Neural cell (in vitro differentiated cells): ENCODE measurements around the gene PRKG1. TPM values are rescaled to one million over a fixed set of nuclear protein-coding genes. Genes with fewer than 3 reads are reported as not detected.

Experiments
- H2AFZ ChIP-seq: fragments of 200-600, 300-800 bp; sonication (generic), shearing (Covaris generic); 2 replicates; pipeline ENCODE4 v1.6.0; 2014; ENCODE audit warnings: low read depth, mild to moderate bottlenecking, antibody characterized with exemption, low read length, moderate library complexity
- H3F3A ChIP-seq: fragments of 200-600 bp; shearing (Covaris generic); 2 replicates; pipeline ENCODE4 v1.6.1; 2016; ENCODE audit warnings: mild to moderate bottlenecking, moderate library complexity, mixed read lengths, antibody characterized with exemption, low read length; ENCODE audit not compliant: insufficient read depth, poor library complexity, severe bottlenecking
- H3K27ac ChIP-seq: fragments of 200-600, 300-800 bp; sonication (generic), shearing (Covaris generic); 2 replicates; pipeline ENCODE4 v1.5.1; 2014; ENCODE audit warnings: mild to moderate bottlenecking, low read length, moderate library complexity
- H3K27me3 ChIP-seq: fragments of 300-800, 200-600 bp; sonication (generic), shearing (Covaris generic); 2 replicates; pipeline ENCODE4 v1.6.0; 2014; ENCODE audit warnings: mild to moderate bottlenecking, low read depth, low read length, moderate library complexity; ENCODE audit not compliant: insufficient read depth
- H3K36me3 ChIP-seq: fragments of 300-800, 200-600 bp; sonication (generic), shearing (Covaris generic); 2 replicates; pipeline ENCODE4 v1.5.1; 2014; ENCODE audit warnings: mild to moderate bottlenecking, antibody characterized with exemption, low read length, moderate library complexity; ENCODE audit not compliant: insufficient read depth
- H3K4me2 ChIP-seq: fragments of 300-800, 200-600 bp; sonication (generic), shearing (Covaris generic); 2 replicates; pipeline ENCODE4 v1.6.0; 2014; ENCODE audit warnings: mild to moderate bottlenecking, low read length
- H3K4me3 ChIP-seq: fragments of 300-800, 200-600 bp; sonication (generic), shearing (Covaris generic); 2 replicates; pipeline ENCODE4 v1.5.1; 2014; ENCODE audit warnings: mild to moderate bottlenecking, low read length, moderate library complexity
- H3K79me2 ChIP-seq: fragments of 200-600 bp; shearing (Covaris generic); replicated peaks from 2 replicates; pipeline ENCODE4 v1.6.0; 2014; ENCODE audit warnings: mild to moderate bottlenecking, low read length, moderate library complexity; ENCODE audit not compliant: insufficient read depth
- H3K9ac ChIP-seq: fragments of 300-800, 200-600 bp; sonication (generic), shearing (Covaris generic); 2 replicates; pipeline ENCODE4 v1.6.1; 2016; ENCODE audit warnings: mild to moderate bottlenecking, low read length, mixed read lengths
- H3K9me2 ChIP-seq: fragments of 200-600 bp; shearing (Covaris generic); 2 replicates; pipeline ENCODE4 v1.6.1; 2016; ENCODE audit warnings: mild to moderate bottlenecking, low read length, mixed read lengths; ENCODE audit not compliant: insufficient read depth
- H3K9me3 ChIP-seq: fragments of 200-600, 300-800 bp; sonication (generic), shearing (Covaris generic); 2 replicates; pipeline ENCODE4 v1.6.1; 2016; ENCODE audit warnings: mild to moderate bottlenecking, mixed run types, low read length, moderate library complexity, mixed read lengths
- H4K20me1 ChIP-seq: fragments of 200-600 bp; shearing (Covaris generic); 2 replicates; pipeline ENCODE4 v1.6.1; 2016; ENCODE audit warnings: mild to moderate bottlenecking, mixed run types; ENCODE audit not compliant: insufficient read depth
- EP300 ChIP-seq: fragments of 450-650 bp; conservative IDR thresholded peaks from 2 replicates; pipeline ENCODE4 v1.6.1; 2014; ENCODE audit warnings: antibody characterized with exemption, mild to moderate bottlenecking, moderate library complexity; ENCODE audit not compliant: poor library complexity, severe bottlenecking
- EZH2 ChIP-seq: fragments of 200-600, 300-800 bp; shearing (Covaris generic), sonication (generic); IDR thresholded peaks from 2 replicates; pipeline ENCODE4 v1.6.1; 2014; ENCODE audit warnings: antibody characterized with exemption, low read length, borderline replicate concordance, mild to moderate bottlenecking; ENCODE audit not compliant: insufficient read depth, poor library complexity, severe bottlenecking
- MXI1 ChIP-seq: fragments of 450-650 bp; conservative IDR thresholded peaks from 2 replicates; pipeline ENCODE4 v1.6.1; 2014; ENCODE audit warnings: antibody characterized with exemption, mild to moderate bottlenecking; ENCODE audit not compliant: poor library complexity, severe bottlenecking
- POLR2AphosphoS5 ChIP-seq: IDR thresholded peaks from 2 replicates; pipeline ENCODE4 v1.6.1; 2012
- RAD21 ChIP-seq: fragments of 450-650 bp; conservative IDR thresholded peaks from 2 replicates; pipeline ENCODE4 v1.6.1; 2014; ENCODE audit warnings: antibody characterized with exemption, mild to moderate bottlenecking, moderate library complexity
- SMC3 ChIP-seq: fragments of 450-650 bp; conservative IDR thresholded peaks from 2 replicates; pipeline ENCODE4 v1.6.1; 2014; ENCODE audit warnings: antibody characterized with exemption, mild to moderate bottlenecking, moderate library complexity; ENCODE audit not compliant: poor library complexity
- TAF1 ChIP-seq: IDR thresholded peaks from 2 replicates; pipeline ENCODE4 v1.6.1; 2012; ENCODE audit warnings: low read depth
- polyA plus RNA-seq: library from polyadenylated mRNA; depleted of rRNA; stranded (reverse); fragments of >200 nt; gene quantifications from 2 replicates; pipeline ENCODE4 v1.2.3, GENCODE V29; 2014
- TF ChIP-seq, protein P1 (sequence below): fragments of 450-650 bp; IDR thresholded peaks from 2 replicates; pipeline ENCODE4 v1.5.1; 2014; ENCODE audit warnings: antibody characterized with exemption, mild to moderate bottlenecking, moderate library complexity; ENCODE audit not compliant: poor library complexity, severe bottlenecking
- TF ChIP-seq, protein P2 (sequence below): IDR thresholded peaks from 2 replicates; pipeline ENCODE4 v1.6.1; 2012; ENCODE audit warnings: borderline replicate concordance

The PRKG1 gene
- polyA plus RNA-seq, 1 donor from 2014 or later = 2.2 TPM

DNA sequence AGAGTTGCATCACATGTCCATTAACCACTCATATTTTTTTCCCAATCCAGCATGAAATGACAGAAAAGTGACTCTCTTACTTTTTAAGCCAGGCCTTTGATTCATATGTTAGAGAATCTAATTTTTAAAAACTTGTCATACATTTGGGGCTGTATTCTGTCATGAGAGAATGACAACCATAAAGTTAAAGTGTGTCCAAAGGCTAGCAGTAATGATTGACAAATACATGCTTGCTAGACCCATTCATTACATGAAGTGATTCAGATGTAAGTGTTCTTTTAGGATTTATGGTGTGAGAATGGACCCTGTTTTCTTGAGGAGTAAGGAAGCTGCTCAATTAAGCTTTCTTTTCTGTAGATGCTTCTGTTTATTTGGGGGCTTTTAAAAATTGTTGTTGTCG is 549.7 kb downstream of the PRKG1 start:
- Histone ChIP-seq H3F3A (no peaks in the 10 kb centered on the region), H3K4me3 (no peak overlapping the region), H3K36me3 (no peaks in the 10 kb centered on the region), H3K9ac (no peak overlapping the region), H3K27me3 (no peaks in the 10 kb centered on the region), H3K4me2 (no peak overlapping the region), H3K9me2 (no peaks in the 10 kb centered on the region), H3K79me2 (no peaks in the 10 kb centered on the region), H3K27ac (no peak overlapping the region), H2AFZ (no peak overlapping the region), H3K9me3 (no peaks in the 10 kb centered on the region), H4K20me1 (no peaks in the 10 kb centered on the region)
- TF ChIP-seq POLR2AphosphoS5 (no peak), TAF1 (no peak), EZH2 (no peak), EP300 (no peak), MXI1 (no peak), RAD21 (no peak), SMC3 (no peak)
- TF ChIP-seq, protein P1, sequence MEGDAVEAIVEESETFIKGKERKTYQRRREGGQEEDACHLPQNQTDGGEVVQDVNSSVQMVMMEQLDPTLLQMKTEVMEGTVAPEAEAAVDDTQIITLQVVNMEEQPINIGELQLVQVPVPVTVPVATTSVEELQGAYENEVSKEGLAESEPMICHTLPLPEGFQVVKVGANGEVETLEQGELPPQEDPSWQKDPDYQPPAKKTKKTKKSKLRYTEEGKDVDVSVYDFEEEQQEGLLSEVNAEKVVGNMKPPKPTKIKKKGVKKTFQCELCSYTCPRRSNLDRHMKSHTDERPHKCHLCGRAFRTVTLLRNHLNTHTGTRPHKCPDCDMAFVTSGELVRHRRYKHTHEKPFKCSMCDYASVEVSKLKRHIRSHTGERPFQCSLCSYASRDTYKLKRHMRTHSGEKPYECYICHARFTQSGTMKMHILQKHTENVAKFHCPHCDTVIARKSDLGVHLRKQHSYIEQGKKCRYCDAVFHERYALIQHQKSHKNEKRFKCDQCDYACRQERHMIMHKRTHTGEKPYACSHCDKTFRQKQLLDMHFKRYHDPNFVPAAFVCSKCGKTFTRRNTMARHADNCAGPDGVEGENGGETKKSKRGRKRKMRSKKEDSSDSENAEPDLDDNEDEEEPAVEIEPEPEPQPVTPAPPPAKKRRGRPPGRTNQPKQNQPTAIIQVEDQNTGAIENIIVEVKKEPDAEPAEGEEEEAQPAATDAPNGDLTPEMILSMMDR = no peak
- TF ChIP-seq, protein P2, sequence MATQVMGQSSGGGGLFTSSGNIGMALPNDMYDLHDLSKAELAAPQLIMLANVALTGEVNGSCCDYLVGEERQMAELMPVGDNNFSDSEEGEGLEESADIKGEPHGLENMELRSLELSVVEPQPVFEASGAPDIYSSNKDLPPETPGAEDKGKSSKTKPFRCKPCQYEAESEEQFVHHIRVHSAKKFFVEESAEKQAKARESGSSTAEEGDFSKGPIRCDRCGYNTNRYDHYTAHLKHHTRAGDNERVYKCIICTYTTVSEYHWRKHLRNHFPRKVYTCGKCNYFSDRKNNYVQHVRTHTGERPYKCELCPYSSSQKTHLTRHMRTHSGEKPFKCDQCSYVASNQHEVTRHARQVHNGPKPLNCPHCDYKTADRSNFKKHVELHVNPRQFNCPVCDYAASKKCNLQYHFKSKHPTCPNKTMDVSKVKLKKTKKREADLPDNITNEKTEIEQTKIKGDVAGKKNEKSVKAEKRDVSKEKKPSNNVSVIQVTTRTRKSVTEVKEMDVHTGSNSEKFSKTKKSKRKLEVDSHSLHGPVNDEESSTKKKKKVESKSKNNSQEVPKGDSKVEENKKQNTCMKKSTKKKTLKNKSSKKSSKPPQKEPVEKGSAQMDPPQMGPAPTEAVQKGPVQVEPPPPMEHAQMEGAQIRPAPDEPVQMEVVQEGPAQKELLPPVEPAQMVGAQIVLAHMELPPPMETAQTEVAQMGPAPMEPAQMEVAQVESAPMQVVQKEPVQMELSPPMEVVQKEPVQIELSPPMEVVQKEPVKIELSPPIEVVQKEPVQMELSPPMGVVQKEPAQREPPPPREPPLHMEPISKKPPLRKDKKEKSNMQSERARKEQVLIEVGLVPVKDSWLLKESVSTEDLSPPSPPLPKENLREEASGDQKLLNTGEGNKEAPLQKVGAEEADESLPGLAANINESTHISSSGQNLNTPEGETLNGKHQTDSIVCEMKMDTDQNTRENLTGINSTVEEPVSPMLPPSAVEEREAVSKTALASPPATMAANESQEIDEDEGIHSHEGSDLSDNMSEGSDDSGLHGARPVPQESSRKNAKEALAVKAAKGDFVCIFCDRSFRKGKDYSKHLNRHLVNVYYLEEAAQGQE = no peak

DNA sequence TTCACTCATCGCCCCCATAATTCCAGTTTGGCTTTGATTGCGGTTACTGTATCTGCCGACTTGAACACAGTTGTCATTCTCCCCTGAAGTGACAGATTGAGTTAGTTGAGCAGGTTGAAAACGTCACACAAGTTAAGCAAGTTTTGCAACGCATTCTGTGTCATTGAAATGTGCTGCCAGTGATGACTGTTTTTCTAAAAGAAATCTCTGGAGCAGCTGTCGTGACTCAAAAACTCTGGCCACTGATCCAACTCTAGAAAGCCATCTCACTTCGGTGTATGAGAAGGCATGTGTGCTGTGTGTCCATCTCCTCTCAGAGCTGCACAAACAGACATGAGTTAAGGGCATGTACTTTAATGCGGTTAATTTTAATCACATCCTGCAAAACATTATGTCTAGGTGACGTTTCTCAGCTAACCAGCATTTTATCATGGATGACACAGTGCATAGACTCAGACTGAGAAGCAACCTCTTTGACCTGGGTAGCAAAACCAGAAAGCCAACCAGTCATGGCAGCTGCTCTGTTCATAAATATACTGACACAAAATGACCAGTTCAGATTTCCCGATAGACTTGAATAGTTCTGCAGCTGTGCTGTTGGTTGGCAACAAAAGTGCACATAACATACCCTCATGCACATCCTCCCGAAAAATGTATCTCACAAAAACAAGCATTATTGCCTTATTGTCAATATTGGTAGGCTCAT is 555.8 kb downstream of the PRKG1 start:
- Histone ChIP-seq H3K4me2 (no peak overlapping the region), H3K4me3 (no peak overlapping the region), H3K9ac (no peak overlapping the region), H3K9me2 (no peaks in the 10 kb centered on the region), H3K79me2 (no peaks in the 10 kb centered on the region), H2AFZ (no peak overlapping the region), H3K36me3 (no peaks in the 10 kb centered on the region), H4K20me1 (no peaks in the 10 kb centered on the region), H3K9me3 (no peaks in the 10 kb centered on the region), H3K27me3 (no peaks in the 10 kb centered on the region), H3F3A (no peaks in the 10 kb centered on the region), H3K27ac (no peak overlapping the region)
- TF ChIP-seq SMC3 (no peak), POLR2AphosphoS5 (no peak), MXI1 (no peak), EZH2 (no peak), RAD21 (no peak), TAF1 (no peak), EP300 (no peak)
- TF ChIP-seq, protein P1 = no peak
- TF ChIP-seq, protein P2 = no peak
